GM11168 (cell line): ENCODE results near the gene CPNE5.

Source experiments
- in situ Hi-C: fragments of 300-500 bp; cut with MboI; formaldehyde crosslinking; loops from one replicate; pipeline ENCODE4 v1.12.0; 2022; ENCODE audit warnings: low sequenced_read_pairs; ENCODE audit not compliant: unreplicated experiment

CPNE5 gene

DNA sequence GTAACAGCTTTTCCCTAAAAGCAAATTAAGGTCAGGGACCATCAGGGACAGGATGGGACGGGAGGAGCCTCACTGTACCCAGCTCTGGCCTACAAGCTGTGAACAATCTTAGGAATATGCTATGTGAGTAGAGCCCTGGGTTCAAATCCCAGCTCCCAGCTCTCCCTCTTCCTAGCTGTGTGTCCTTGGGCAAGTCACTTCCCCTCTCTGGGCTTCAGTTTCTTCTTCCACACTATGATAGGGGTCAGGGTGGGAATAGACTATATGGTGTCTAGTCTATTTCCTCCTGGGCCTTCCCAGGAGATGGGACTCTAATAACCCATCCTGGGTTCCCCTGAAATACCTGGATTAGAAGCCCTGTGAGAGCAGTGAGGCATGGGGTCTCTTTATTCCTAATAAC is 41.6 kb downstream of the CPNE5 start:
- in situ Hi-C loops = no loop called here

DNA sequence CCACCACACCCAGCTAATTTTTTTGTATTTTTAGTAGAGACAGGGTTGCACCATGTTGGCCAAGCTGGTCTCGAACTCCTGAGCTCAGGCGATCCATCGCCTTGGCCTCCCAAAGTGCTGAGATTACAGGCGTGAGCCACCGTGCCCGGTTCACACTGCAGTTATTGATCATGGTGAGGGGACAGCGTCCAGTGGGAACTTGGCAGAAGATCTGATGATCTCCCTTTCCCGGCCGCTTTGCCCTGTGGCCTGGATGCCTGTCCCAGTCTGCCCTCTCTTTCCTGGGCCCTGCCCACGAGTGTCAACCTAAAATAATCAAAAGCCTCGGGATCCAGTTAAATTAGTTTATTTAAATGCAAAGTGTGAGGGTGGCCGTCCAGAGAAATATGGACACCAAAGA is 42.2 kb downstream of the CPNE5 start:
- in situ Hi-C loops = no loop called here

DNA sequence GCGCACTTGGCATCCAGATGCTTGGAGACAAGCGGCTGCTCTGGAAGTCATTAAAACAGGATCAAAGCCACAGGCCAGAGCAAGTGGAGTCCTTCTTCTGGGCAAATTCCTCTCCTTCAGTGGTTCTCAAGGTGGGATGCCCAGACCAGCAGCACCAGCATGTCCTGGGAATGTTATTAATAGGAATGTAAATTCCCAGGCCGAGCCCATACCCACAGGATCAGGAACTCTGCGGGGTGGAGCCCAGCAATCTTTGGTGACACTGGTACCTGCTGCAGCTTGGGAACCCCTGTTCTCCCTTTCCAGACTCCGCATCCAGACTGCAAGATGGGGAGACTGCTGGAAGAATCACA is 44.6 kb downstream of the CPNE5 start:
- in situ Hi-C loops = no loop called here

DNA sequence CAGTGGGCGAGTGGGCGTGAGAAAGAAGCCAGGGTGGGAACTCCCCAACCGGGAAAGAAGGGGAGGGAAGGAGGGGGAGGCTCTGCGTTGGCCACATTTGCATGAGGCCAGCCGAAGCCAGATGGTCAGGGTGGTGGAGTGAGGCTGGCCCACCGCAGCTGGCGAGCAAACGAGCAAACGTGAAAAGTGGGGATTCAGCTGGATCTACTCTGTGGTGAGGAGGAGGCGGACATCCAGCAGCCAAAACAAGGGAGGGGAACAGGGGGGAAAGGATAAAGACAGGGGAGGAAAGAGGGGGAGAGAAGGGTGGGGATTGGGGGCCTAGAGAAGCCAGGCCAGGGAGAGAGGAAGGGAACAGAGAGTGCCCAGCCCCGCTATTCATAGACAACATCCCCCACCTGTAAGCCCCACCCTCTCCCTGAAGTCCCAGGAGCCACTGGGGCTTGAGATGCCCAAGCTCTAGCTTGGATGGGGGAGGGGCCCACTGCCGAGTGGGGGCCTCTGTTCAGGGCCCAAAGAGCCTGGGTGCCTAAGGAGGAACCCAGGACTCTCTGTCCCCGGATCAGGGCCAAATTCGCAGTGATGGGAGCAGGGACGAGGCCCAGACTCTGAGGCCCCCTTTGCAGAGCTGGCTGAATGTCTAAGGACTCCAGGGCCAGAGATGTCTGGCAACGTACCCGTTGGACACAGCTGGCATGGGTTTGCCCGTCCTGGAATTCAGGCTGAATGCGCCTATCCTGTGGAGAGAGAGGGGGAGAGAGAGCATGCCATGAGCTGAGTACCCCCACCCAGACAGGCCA is 45.1 kb downstream of the CPNE5 start:
- in situ Hi-C loops = no loop called here

DNA sequence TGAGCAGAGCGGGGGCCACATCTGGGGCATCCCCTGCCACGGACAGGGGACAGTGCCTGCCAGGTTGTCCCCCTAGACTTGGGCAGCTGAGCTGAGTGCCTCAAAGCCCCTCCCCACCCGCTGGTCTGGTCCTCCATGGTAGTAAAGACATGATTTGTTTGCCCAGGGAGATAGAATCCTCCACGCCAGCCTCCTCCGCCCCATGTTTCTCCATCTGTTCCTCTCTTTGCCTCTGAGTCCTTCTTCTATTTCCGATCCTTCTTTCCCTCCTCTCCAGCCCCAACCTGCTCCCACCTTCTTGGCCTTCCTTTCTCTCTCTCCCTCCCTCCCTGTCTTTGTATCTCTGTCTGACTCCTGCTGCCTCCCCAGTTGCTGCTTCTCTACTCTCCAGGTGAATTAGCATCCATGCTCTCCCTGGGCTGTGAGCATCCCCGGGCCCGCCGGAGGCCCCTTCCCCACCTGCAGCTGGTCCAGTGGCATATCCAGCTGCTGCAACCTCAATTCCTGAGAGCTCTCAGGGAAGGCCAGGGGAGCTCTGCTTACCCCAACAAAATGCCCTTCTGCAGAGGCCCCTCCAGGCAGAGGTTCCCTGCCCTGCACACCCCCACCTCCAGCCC is 45.8 kb downstream of the CPNE5 start:
- in situ Hi-C loops = no loop called here

DNA sequence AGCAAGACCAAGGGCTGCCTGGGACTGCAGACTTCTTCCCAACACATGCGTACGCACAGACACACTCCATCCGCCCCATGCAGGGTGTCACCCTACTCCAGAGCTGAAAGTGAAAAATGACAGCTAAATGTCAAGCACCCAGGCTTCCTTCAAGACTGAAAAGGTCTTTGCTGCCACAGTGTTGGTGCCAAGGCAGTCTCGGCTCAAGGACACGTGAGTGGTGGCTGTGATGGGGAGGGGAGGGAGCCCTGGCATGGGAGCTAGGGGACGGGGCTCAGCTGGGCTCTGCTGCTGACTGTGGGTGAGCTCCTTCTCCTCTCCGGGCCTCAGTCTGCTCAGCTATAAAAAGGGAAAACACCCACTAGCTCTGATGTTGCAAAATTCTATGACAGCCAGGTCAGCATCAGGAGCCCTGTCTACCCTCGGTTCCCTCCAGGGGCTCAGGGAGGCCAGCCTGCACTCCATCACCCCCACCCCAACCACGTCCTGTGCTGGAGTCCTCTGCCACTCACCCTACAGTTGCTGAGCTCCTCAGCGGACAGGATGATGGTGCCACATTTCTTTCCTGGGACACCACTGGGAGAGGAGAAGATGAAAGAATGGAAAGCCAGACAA is 47.6 kb downstream of the CPNE5 start:
- in situ Hi-C loops = no loop called here

DNA sequence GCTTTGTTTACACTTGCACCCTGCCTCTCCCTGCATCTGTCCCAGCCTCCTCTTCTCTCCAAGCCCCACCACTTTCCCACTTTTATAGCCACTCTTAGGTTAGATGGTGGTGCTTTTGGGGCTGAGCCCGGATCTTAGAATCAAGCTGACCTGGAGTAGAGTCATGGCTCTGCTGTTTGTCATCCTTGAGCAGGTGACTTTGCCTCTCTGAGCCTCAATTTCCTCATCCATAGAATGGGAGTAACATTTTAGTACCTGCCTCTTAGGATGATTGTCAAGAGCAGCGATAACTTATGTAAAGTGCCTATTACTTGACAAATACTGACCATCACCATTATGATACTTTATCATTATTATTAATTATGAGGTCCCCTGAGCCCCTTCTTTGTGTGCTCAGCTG is 48.2 kb downstream of the CPNE5 start:
- in situ Hi-C loops = no loop called here

DNA sequence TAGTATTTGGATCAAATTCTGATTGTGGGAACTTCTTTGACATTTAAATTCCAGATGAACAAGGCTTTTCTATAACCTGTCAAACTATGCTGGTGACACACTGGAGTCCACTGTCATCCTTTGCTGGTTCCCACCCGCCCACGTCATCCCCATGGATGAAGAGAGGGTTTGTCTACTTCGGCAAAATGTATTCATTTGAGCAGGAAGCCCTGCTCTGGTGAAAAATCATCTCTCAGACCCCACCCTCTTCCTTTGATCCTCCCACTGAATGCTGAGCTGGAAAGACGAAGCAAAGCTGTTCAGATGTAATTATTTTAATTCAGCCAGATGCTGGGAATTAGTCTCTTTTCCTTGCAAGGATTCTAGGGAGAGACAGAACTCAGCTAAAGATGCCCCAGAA is 50.5 kb downstream of the CPNE5 start:
- in situ Hi-C loops = no loop called here

DNA sequence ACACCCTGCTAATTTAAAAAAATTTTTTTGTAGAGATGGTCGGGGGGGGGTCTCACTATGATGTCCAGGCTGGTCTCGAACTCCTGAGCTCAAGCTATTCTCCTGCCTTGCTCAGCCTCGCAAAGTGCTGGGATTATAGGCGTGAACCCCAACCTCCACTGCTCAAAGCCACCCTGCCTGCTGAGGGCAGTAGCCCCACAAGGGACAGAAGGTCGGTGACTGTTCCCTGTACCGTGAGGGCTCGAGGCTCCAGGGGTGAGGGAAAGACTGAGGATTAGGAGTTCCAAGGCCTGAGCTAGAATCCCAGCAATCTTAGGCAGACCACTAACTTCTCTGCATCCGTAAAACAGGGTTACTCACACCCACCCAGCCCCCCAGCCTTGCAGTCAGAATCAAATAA is 51.1 kb downstream of the CPNE5 start:
- in situ Hi-C loops = no loop called here

DNA sequence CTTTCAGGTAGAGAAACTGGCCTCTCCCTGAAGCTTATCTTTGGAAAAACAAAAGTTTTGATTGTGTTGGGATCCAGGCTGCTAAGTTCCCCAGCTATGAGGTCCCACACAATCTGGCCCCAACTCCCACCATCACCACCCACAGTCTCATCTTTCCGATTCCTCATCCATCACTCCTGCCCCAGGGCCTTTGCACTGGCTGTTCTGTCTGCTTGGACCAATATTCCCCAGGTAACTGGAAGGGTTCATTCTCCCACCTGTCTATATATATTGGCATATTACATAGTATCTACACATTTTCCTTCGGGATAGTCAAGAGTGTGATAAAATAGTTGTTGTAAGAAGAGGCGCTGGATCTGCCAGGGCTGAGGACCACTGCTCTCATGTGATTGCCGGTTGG is 52.0 kb downstream of the CPNE5 start:
- in situ Hi-C loops = no loop called here

DNA sequence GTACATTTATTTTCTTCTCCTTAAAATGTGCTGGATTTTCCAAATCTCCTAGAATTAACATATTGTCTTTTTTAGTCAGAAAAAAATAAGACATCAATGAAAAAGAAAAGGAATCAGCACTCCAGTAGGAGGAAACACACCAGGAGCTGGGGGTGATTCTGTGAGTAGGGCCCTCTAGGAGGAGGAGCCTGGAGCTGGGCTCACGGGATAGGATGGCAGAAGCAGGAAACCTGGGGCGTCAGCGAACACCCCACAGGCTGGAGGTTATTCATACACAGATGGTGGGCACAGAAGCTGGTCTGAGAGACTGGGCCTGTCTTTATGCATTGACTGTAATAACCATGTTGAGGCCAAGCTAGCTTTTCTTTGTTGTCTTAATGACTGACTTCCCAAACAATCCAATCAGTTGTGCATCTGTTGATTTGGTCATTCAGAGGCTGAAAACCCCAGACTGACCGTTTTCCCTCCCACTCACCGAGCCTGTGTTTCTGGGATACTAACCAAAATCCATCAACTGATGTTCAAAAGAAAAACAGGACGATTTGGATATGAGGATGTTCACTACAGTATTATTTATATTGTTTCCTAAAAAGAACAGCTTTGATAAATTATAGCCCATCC is 53.1 kb downstream of the CPNE5 start:
- in situ Hi-C loops = no loop called here

DNA sequence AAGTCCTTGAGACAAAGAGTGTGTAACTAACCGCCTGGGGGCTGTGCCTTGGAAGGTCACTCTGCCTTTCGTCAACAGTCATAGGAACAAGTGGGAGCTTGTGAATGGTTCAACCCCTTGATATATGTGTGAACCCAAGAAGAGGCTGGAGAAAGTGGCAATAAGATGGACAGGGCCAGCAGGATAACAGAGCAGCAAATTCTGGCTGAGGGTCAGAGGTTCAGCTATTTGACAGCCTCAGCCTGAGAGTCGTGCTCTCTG is 54.9 kb downstream of the CPNE5 start:
- in situ Hi-C loops = no loop called here

DNA sequence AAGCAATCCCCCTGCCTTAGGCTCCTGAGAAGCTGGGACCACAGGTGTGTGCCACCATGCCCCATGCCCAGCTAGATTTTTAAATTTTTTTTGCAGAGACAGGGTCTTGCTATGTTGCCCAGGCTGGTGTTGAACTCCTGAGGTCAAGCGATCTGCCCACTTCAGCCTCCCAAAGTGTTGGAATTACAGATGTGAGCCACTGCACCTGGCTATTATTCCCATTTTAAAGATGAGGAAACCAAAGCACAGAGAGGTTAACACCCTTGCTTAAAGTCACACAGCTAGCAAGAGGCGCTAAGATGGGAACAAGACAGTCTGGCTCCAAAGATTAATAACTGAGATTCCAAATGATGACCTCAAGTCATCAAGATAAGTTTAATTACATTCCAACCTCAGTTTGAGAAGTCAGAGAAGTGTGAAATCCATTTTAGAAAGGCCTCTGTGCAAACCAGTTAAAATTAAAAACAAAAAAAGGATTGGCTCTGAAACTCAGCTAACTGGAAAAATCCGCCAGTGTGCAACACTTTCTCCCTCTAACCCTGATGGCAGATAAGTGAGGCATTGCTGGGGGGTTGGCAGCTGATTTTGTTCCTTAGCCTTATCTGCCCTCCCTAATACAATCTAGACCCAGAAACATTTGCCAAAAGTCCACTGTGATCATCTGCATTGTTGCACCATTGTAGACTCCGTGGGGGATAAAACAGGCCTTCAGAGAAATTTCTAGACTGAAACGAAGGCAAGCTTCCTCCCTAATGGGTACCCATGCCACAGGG is 55.5 kb downstream of the CPNE5 start:
- in situ Hi-C loops = no loop called here

DNA sequence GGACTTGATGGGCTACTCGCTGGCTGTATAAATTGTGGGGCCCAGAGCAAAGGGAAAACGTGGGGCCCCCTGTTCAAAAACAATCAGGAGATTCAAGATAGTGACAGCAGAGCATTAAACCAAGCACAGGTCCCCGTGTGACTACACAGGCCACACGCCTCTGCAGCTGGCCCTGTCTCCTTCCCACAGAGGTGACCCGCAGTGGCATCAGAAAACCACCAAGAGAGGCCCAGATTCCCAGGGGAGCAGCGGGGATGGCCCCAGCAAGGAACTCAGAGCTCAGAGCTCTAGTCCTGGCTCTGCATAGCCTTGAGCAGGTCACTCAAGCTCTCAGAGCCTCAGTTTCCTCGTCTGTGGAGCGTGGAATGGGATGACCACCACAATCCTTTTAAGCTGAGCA is 57.6 kb downstream of the CPNE5 start:
- in situ Hi-C loops = no loop called here

DNA sequence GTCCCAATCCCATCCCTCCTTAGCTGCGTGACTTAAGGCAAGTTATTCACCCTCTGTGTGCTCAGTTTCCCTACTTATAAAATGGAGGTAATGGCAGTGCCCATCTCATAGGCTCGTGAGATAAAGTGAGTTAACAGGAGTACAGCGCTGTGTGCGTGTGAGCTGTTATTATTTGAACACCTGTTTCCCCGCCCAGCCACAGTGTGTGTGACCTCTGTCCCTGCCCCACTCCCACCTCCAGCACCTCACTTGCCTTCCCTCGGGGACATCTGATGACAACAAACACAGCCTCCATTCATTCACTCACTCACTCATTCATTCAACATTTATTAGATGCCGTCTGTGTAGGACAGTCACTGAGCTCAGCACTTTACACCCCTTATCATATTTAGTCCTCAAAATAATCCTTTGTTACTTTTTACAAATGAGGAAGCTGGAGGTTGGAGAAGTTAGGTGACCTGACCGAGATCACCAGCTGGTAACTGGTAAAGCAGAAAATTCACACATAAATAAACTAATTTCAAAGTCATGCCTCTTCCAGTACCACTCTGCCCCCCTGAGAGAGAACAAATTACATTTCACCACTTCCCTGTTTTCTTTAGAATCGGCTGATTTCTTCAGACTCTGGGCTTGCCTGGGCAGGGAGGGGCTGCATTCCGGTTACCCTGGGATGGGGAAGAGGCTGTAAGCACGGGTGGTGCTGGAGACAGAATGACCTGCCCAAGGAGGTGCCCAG is 58.6 kb downstream of the CPNE5 start:
- in situ Hi-C loops = no loop called here

DNA sequence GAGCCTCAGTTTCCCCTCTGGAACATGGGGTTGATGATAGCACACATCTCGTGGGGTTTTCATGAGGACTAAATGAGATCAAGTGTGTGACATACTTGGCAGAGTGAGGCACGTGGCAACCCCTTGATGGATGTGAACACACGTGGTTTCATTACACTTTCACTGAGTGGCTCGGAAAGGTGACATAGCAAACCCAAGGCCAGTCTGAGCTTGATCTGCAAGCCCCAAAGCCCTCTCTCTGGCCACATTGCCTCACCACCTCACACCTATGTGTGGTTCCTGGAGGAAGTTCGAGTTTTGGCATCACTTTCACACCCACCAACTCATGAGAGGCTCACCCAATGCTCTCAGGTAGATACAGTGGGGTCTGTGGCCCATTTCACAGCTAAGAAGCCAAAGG is 60.0 kb downstream of the CPNE5 start:
- in situ Hi-C loops = no loop called here

DNA sequence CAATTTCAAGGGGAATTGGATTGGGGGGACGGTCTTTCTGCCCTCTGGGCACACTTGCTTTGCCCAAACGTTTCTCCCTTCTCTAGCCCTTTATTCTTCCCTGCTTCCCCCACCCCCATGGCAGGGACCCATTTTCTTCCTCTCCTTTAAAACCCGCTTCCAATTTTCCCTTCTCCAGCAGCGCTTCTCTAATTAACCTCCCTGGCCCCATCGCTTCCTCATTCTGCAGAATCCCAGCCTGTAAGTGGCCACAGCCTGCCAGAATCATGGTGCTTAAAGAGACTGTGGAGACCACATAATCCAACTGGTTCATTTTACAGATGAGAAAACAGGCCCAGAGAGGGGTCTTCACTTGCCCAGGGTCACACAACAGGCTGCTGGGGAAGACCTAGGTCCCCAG is 61.4 kb downstream of the CPNE5 start:
- in situ Hi-C loops = no loop called here

DNA sequence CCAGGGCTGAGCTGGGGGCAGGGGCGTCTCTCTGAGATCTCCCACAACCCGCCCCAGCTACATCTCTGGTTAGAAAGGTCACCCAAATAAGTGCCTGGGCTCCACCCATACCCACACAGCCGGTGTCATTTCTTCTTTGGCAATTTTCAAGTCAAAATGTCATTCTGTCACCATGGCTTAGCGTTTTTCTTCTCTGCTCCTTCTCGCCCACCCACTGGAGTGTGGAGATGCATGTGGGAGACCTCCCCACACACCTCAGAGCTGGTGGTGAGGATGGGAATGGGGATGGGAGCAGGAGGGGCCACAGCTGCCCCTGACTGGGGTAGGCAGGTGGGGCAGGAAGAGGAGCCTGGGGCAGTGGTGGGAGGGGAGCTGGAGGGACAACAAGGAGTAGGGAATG is 63.1 kb downstream of the CPNE5 start:
- in situ Hi-C loops = no loop called here

DNA sequence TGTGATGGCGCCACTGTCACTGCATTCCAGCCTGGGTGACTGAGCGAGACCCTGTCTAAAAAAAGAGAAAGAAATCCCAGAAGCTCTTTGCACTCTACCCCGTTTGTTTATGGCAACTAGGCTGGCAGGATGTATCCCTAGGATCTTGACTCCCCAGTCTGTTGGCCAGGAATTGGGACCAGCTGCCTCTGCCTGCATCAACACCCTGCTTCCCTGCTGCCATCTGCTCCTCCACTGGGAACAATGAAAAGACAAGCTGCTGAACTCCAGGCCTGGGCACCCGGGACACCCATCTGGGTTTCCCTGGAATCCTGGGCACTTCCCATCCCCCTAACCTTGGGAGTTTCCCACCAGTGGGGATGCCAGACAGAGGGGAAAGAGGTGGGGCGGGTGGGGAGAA is 64.9 kb downstream of the CPNE5 start:
- in situ Hi-C loops = no loop called here

DNA sequence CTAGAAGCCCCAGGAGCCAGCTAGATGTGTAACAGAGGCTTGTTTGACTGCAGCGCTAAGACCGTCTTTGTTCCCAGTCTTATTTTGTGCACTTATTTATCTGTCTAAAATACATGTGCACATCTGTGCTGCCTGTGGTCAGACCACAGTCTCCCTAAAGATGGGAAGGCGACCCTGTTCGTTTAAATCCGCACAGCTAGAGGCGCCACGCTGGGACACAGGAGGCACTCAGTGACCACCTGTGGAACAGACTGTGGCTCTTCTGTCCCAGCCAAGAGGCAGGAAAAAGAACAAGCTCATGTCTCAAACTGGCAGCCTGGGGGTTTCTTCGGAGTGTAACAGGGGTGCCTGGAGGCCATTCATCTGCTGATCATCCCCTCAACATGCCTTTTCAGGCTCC is 66.8 kb downstream of the CPNE5 start:
- in situ Hi-C loops = no loop called here
